Sigmoid colon (tissue), 4 donors: ENCODE results near the gene AMY1C.

Experiments
- POLR2A ChIP-seq, 2 donors: fragments of 450-650 bp; IDR thresholded peaks; one replicate each; pipeline ENCODE4 v1.6.1; 2016; ENCODE audit warnings: antibody characterized with exemption in 2 of 2, mild to moderate bottlenecking in 2 of 2, moderate library complexity in 2 of 2
- POLR2AphosphoS5 ChIP-seq, 4 donors: sonication (generic); formaldehyde crosslinking; IDR thresholded peaks; one replicate each; pipeline ENCODE4 v1.6.1; 2017; ENCODE audit warnings: antibody characterized with exemption in 4 of 4
- TF ChIP-seq, protein P1 (sequence below), 4 experiments: fragments of 450-650 bp in 3 of 4; fragments of 200-600 bp in 1 of 4; IDR thresholded peaks; one replicate each; pipeline ENCODE4 v1.5.1; 2016 to 2019; ENCODE audit warnings: antibody characterized with exemption in 4 of 4, mild to moderate bottlenecking in 3 of 4, moderate library complexity in 2 of 4

GRCh38 chr1:103790172-103790571 lies 40.5 kb downstream of the AMY1C start:
- TF ChIP-seq POLR2A (IDR thresholded peaks at IDR 0.05): no peak
- TF ChIP-seq, protein P1, sequence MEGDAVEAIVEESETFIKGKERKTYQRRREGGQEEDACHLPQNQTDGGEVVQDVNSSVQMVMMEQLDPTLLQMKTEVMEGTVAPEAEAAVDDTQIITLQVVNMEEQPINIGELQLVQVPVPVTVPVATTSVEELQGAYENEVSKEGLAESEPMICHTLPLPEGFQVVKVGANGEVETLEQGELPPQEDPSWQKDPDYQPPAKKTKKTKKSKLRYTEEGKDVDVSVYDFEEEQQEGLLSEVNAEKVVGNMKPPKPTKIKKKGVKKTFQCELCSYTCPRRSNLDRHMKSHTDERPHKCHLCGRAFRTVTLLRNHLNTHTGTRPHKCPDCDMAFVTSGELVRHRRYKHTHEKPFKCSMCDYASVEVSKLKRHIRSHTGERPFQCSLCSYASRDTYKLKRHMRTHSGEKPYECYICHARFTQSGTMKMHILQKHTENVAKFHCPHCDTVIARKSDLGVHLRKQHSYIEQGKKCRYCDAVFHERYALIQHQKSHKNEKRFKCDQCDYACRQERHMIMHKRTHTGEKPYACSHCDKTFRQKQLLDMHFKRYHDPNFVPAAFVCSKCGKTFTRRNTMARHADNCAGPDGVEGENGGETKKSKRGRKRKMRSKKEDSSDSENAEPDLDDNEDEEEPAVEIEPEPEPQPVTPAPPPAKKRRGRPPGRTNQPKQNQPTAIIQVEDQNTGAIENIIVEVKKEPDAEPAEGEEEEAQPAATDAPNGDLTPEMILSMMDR (IDR thresholded peaks at IDR 0.05): no peak
- no peak for TF ChIP-seq POLR2AphosphoS5 (IDR thresholded peaks at IDR 0.05)
